ENCODE data around the gene HAUS3. TPM values are rescaled to one million over a fixed set of nuclear protein-coding genes. Genes with fewer than 3 reads are reported as not detected.

Gene HAUS3
- total RNA-seq, 1 experiment from 2014 or later = 18.0 TPM

GRCh38 chr4:2218436-2218835 is 23.5 kb downstream of the HAUS3 start:
- Histone ChIP-seq H3K79me1 (ENCODE audit: insufficient read depth, low read depth, low read length, poor library complexity, severe bottlenecking) (no peaks in the 10 kb centered on the region), H3K9me3 (ENCODE audit: control insufficient read depth, low read depth, low read length) (no peaks in the 10 kb centered on the region), H3K4me1 (ENCODE audit: insufficient read depth, low read length) (peaks cover 22% of the 10 kb centered on the region), H4K91ac (ENCODE audit: insufficient read length, low read depth, low read length) (no peak overlapping the region), H2AFZ (ENCODE audit: low read length) (no peak overlapping the region), H3K9ac (ENCODE audit: extremely low read depth, insufficient read length, low read length) (no peak overlapping the region), H3K4ac (ENCODE audit: low read depth, low read length) (no peak overlapping the region), H3K79me2 (ENCODE audit: insufficient read depth, low read length) (no peaks in the 10 kb centered on the region), H3K14ac (ENCODE audit: insufficient read depth, low read length) (no peak overlapping the region), H4K20me1 (ENCODE audit: control insufficient read depth, insufficient read depth, insufficient read length) (no peaks in the 10 kb centered on the region), H3K23ac (ENCODE audit: insufficient read length, low read depth, low read length) (no peak overlapping the region), H2BK12ac (ENCODE audit: insufficient read length, low read depth, low read length) (no peak overlapping the region), H4K8ac (replicated peaks; ENCODE audit: insufficient read length, low read depth, low read length) (no peak overlapping the region), H2BK5ac (ENCODE audit: insufficient read length, low read length) (no peak overlapping the region), H3K23me2 (ENCODE audit: insufficient read length, low read depth, low read length, poor library complexity, severe bottlenecking) (no peaks in the 10 kb centered on the region), H3K56ac (ENCODE audit: insufficient read length, low read depth, low read length) (no peak overlapping the region), H2BK20ac (ENCODE audit: low read depth, low read length, poor library complexity, severe bottlenecking) (no peak overlapping the region), H3K18ac (ENCODE audit: insufficient read length, low read depth, low read length) (no peak overlapping the region), H3K27me3 (ENCODE audit: insufficient read depth, low read length) (no peaks in the 10 kb centered on the region), H2BK15ac (ENCODE audit: low read depth, low read length) (no peak overlapping the region), H2AK5ac (ENCODE audit: insufficient read length, low read length) (no peak overlapping the region), H4K5ac (ENCODE audit: insufficient read length, low read depth, low read length) (no peak overlapping the region), H3K4me2 (ENCODE audit: insufficient read depth, insufficient read length, low read length) (no peak overlapping the region), H2BK120ac (ENCODE audit: low read depth, low read length, poor library complexity, severe bottlenecking) (no peak overlapping the region), H3T11ph (ENCODE audit: low read length) (no peak overlapping the region), H3K27ac (ENCODE audit: insufficient read length, low read depth, low read length) (no peak overlapping the region)
- peaks cover 50 to 52% of the 10 kb centered on the region in 2 experiments for H3K4me1 Mint-ChIP-seq
- H3K36me3 Mint-ChIP-seq (ENCODE audit: insufficient read depth in 1 of 3, low read depth in 3 of 3) = peaks cover 0 to 1% (median 0%) of the 10 kb centered on the region in 3 experiments; a peak in 1 of 7 replicates
- H3K4me3 Mint-ChIP-seq = no peak overlapping the region
- WGBS (ENCODE audit: extremely low coverage, insufficient read length, low lambda C conversion rate) = no CpG with 5 or more reads among the region's 1 CpG
- H3K9me3 Mint-ChIP-seq = no peaks in the 10 kb centered on the region
- DNase-seq = no peak
- no peaks in the 10 kb centered on the region; the same call in 1 of the 2 replicates for H3K27me3 Mint-ChIP-seq (ENCODE audit: low read depth)
- H3K27ac Mint-ChIP-seq = no peak overlapping the region
- TF ChIP-seq, protein P1, sequence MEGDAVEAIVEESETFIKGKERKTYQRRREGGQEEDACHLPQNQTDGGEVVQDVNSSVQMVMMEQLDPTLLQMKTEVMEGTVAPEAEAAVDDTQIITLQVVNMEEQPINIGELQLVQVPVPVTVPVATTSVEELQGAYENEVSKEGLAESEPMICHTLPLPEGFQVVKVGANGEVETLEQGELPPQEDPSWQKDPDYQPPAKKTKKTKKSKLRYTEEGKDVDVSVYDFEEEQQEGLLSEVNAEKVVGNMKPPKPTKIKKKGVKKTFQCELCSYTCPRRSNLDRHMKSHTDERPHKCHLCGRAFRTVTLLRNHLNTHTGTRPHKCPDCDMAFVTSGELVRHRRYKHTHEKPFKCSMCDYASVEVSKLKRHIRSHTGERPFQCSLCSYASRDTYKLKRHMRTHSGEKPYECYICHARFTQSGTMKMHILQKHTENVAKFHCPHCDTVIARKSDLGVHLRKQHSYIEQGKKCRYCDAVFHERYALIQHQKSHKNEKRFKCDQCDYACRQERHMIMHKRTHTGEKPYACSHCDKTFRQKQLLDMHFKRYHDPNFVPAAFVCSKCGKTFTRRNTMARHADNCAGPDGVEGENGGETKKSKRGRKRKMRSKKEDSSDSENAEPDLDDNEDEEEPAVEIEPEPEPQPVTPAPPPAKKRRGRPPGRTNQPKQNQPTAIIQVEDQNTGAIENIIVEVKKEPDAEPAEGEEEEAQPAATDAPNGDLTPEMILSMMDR (conservative IDR thresholded peaks at IDR 0.05) = no peak
